A549 (cell line): ENCODE data around the gene PEX7. TPM values are rescaled to one million over a fixed set of nuclear protein-coding genes. Genes with fewer than 3 reads are reported as not detected.

Experiments
- ATAC-seq, 2 experiments: fragments of 200-7000 bp in 1 of 2; fragments of >200 bp in 1 of 2; cut with Nextera tagmentation in 1 of 2; cut with Tn5 transposase in 1 of 2; 3 replicates each; pipeline versions ENCODE4 v1.8.0 to v1.9.1; 2018 to 2020; ENCODE audit warnings: mild to moderate bottlenecking in 1 of 2, moderate library complexity in 1 of 2
- CTCF ChIA-PET: fragments of 300-600 bp; sonication (Branson Sonifier 250); formaldehyde crosslinking; extraction: SDS; loops from one replicate; lab custom pipeline; 2021; ENCODE audit warnings: antibody characterized with exemption, inconsistent platforms; lab: Yijun Ruan, JAX
- POLR2A ChIA-PET: fragments of 350-600 bp; formaldehyde crosslinking; extraction: SDS; loops from one replicate; lab custom pipeline; 2021; ENCODE audit warnings: antibody characterized with exemption, inconsistent platforms; lab: Yijun Ruan, JAX
- DNase-seq, 2 experiments: peaks; one replicate each; pipeline versions ENCODE4 v3.0.0 to v3.0.0-alpha.2; 2011 to 2016; ENCODE audit warnings: low read depth in 1 of 2, low spot score in 1 of 2
- FAIRE-seq: peaks from 2 replicates; lab custom pipeline; 2011; peaks lifted over from hg19 to GRCh38; lab: Jason Lieb, UNC
- H3K27ac ChIP-seq, 2 experiments: fragments of >200 bp; sonication (Bioruptor Twin); formaldehyde crosslinking; 3 replicates each; pipeline ENCODE4 v1.5.1; 2016 to 2017
- H3K4me1 ChIP-seq: fragments of >200 bp; sonication (Bioruptor Twin); formaldehyde crosslinking; 3 replicates; pipeline ENCODE4 v1.6.1; 2016
- H3K4me2 ChIP-seq: fragments of >200 bp; sonication (Bioruptor Twin); formaldehyde crosslinking; 3 replicates; pipeline ENCODE4 v1.6.1; 2016
- H3K4me3 ChIP-seq: fragments of >200 bp; sonication (Bioruptor Twin); formaldehyde crosslinking; 3 replicates; pipeline ENCODE4 v1.5.1; 2016
- H3K9me3 ChIP-seq: fragments of >200 bp; sonication (Bioruptor Twin); formaldehyde crosslinking; 3 replicates; pipeline ENCODE4 v1.6.1; 2016
- CBX2 ChIP-seq: fragments of 200-600 bp; sonication (generic); IDR thresholded peaks from 2 replicates; pipeline ENCODE4 v1.6.1; 2016; ENCODE audit warnings: low read depth, mild to moderate bottlenecking, borderline replicate concordance
- CBX8 ChIP-seq: fragments of 200-600 bp; sonication (generic); IDR thresholded peaks from 2 replicates; pipeline ENCODE4 v1.6.1; 2016
- CHD4 ChIP-seq: fragments of 200-600 bp; sonication (generic); IDR thresholded peaks from 2 replicates; pipeline ENCODE4 v1.6.1; 2016; ENCODE audit warnings: antibody characterized with exemption, mild to moderate bottlenecking, borderline replicate concordance
- FOSL2 ChIP-seq, 2 experiments: fragments of 450-650 bp in 1 of 2; fragments of >200 bp in 1 of 2; sonication (Bioruptor Twin) in 1 of 2; formaldehyde crosslinking; IDR thresholded peaks; 2 replicates each; pipeline versions ENCODE4 v1.5.0 to v1.6.1; 2016 to 2020; ENCODE audit warnings: mild to moderate bottlenecking in 1 of 2, moderate library complexity in 1 of 2
- HOXA7 ChIP-seq: fragments of 250-450 bp; sonication (Bioruptor Pico); IDR thresholded peaks from 2 replicates; pipeline ENCODE4 v1.5.0; 2020; ENCODE audit warnings: mild to moderate bottlenecking, moderate library complexity
- JUNB ChIP-seq: fragments of >200 bp; sonication (Bioruptor Twin); formaldehyde crosslinking; IDR thresholded peaks from 2 replicates; pipeline ENCODE4 v1.6.1; 2016
- KDM5A ChIP-seq: fragments of 200-600 bp; sonication (generic); IDR thresholded peaks from 2 replicates; pipeline ENCODE4 v1.6.1; 2016; ENCODE audit warnings: antibody characterized with exemption, mild to moderate bottlenecking
- MAFK ChIP-seq: fragments of 450-650 bp; IDR thresholded peaks from 2 replicates; pipeline ENCODE4 v1.6.1; 2014; ENCODE audit not compliant: partially characterized antibody
- RCOR1 ChIP-seq: fragments of 150-350 bp; IDR thresholded peaks from 2 replicates; pipeline ENCODE4 v1.6.1; 2014; ENCODE audit warnings: antibody characterized with exemption, low read length, low read depth
- RNF2 ChIP-seq: fragments of 200-600 bp; sonication (generic); IDR thresholded peaks from 2 replicates; pipeline ENCODE4 v1.6.1; 2016; ENCODE audit warnings: low read depth, mild to moderate bottlenecking, antibody characterized with exemption, moderate library complexity, borderline replicate concordance
- SMC3 ChIP-seq: fragments of >200 bp; sonication (Bioruptor Twin); formaldehyde crosslinking; IDR thresholded peaks from 3 replicates; pipeline ENCODE4 v1.6.1; 2018; ENCODE audit warnings: inconsistent platforms
- SREBF2 ChIP-seq: fragments of 450-650 bp; IDR thresholded peaks from 2 replicates; pipeline ENCODE4 v1.6.1; 2014; ENCODE audit warnings: mild to moderate bottlenecking, moderate library complexity
- ZFP36 ChIP-seq: fragments of 450-650 bp; IDR thresholded peaks from 2 replicates; pipeline ENCODE4 v1.6.1; 2014; ENCODE audit warnings: borderline replicate concordance; ENCODE audit not compliant: partially characterized antibody
- ZSCAN20 ChIP-seq: fragments of 250-450 bp; sonication (Bioruptor Pico); IDR thresholded peaks from 2 replicates; pipeline ENCODE4 v1.8.0; 2022; ENCODE audit warnings: mild to moderate bottlenecking, moderate library complexity
- WGBS: methylation state at CpG from one replicate; pipeline ENCODE4 v1.1.6; 2017; ENCODE audit errors: missing lambda C conversion rate; 5-methylcytosine and 5-hydroxymethylcytosine counted together
- polyA plus RNA-seq, 4 experiments: library from polyadenylated mRNA; depleted of rRNA in 3 of 4; stranded (reverse); fragments of >200 nt; fragmentation: RNase III in 1 of 4; extraction: RNeasy Plus Mini Kit Qiagen cat#74134 plus additional on column Dnase treatment in 1 of 4; gene quantifications; 2 replicates in 3 of 4; 3 replicates in 1 of 4; pipeline ENCODE4 v1.2.3, GENCODE V29; 2011 to 2017
- TF ChIP-seq, protein P1 (sequence below): fragments of 250-450 bp; sonication (Bioruptor Pico); IDR thresholded peaks from 2 replicates; pipeline ENCODE4 v1.5.0; 2020; ENCODE audit warnings: low read depth, mild to moderate bottlenecking, moderate library complexity
- TF ChIP-seq, protein P2 (sequence below): fragments of 450-650 bp; IDR thresholded peaks from 2 replicates; pipeline ENCODE4 v1.6.1; 2014; ENCODE audit warnings: antibody characterized with exemption

Gene PEX7
- polyA plus RNA-seq, 2 of the 4 experiments (the other 2 are of a cell fraction) = 6.9 to 9.6 TPM

DNA sequence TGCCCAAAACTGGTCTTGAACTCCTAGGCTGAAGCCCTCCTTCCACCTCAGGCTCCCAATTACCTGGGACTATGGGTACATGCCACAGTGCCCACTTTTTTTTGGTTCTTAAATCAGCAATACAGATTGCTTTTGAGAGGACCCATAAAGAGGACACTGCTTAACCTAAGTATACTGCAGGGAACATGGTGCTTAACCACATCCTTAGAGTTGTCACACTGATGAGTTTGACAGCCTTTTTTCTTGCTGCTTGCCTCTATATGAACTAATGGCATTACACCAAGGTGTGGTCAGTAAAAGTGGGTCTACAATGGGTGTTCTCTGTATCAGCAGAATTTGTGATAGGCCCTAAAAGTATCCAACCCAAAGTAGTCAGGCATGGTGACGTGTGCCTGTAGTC, 92.6 kb downstream of the PEX7 start:
- FAIRE-seq (no peak), DNase-seq (no peak), ATAC-seq (no peak)
- Histone ChIP-seq H3K4me2 (no peak overlapping the region), H3K4me1 (no peaks in the 10 kb centered on the region), H3K4me3 (no peak overlapping the region), H3K27ac (no peak overlapping the region), H3K9me3 (no peaks in the 10 kb centered on the region)
- WGBS = 92% methylated on average over 1 of the region's 1 CpG
- POLR2A ChIA-PET = no interaction called here
- TF ChIP-seq CHD4 (no peak), KDM5A (no peak), HOXA7 (CRISPR knock-in tag) (no peak), FOSL2 (IDR thresholded peaks at IDR 0.05) (no peak), FOSL2 (CRISPR knock-in tag; IDR thresholded peaks at IDR 0.05) (no peak), JUNB (no peak), CBX8 (no peak), MAFK (no peak), ZSCAN20 (no peak)
- TF ChIP-seq, protein P1, sequence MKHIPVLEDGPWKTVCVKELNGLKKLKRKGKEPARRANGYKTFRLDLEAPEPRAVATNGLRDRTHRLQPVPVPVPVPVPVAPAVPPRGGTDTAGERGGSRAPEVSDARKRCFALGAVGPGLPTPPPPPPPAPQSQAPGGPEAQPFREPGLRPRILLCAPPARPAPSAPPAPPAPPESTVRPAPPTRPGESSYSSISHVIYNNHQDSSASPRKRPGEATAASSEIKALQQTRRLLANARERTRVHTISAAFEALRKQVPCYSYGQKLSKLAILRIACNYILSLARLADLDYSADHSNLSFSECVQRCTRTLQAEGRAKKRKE (CRISPR knock-in tag) = no peak
- CTCF ChIA-PET = no interaction called here

DNA sequence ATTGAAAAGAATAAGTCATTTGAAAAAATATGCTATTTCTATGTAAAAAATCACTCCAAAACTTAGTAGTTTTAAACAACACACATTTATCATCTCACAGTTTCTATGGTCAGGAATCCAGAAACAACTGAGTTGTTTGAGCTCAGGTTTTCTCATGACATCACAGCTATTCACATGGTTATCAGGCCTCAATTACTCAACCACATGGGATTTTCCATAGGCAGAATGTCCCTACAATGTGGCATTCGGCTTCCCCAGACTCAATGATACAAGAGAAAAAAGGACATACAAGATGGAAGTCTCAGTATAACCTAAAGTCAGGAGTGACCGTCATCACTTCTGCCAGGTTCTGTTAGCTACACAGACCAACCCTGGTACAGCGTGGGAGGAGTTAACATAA, 96.3 kb downstream of the PEX7 start:
- POLR2A ChIA-PET = no interaction called here
- Histone ChIP-seq H3K4me2 (no peak overlapping the region), H3K27ac (no peak overlapping the region), H3K4me3 (no peak overlapping the region), H3K4me1 (no peaks in the 10 kb centered on the region), H3K9me3 (no peaks in the 10 kb centered on the region)
- CTCF ChIA-PET = interaction anchor here (1.2 to 1.8 kb wide), 2 partner anchors 9 to 352 kb away, joined by 3 to 4 read pairs; no protein-coding TSS in a partner anchor
- no peak for FAIRE-seq
- no peak for DNase-seq
- WGBS = 79% methylated on average over 3 of the region's 3 CpGs
- TF ChIP-seq, protein P2, sequence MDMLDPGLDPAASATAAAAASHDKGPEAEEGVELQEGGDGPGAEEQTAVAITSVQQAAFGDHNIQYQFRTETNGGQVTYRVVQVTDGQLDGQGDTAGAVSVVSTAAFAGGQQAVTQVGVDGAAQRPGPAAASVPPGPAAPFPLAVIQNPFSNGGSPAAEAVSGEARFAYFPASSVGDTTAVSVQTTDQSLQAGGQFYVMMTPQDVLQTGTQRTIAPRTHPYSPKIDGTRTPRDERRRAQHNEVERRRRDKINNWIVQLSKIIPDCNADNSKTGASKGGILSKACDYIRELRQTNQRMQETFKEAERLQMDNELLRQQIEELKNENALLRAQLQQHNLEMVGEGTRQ = no peak
- no peak for TF ChIP-seq CBX2
- no peak for ATAC-seq

DNA sequence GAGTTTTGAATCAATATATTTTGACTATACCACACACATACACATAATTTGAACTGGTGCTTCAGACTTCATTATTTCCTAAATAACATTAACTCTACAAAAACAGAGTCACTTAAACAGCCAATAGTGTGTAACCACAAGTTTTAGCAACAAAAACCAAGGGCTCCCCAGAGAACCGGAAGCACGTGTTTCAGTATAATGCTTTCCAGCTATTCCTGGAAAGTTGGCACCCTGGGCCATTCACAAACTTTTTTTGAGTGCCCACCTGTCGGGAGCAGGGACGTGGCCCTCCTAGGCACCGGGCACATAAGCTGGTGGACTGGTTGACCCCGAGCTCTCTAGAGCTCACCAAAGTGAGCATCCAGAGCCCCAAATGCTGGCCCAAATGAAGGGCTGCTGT, 97.8 kb downstream of the PEX7 start:
- 86% methylated on average over 6 of the region's 6 CpGs for WGBS
- no peak overlapping the region for H3K4me2 ChIP-seq
- DNase-seq (no peak), FAIRE-seq (no peak), ATAC-seq (no peak)
- H3K9me3 ChIP-seq = no peaks in the 10 kb centered on the region
- no peaks in the 10 kb centered on the region for H3K4me1 ChIP-seq
- no peak overlapping the region for H3K4me3 ChIP-seq
- H3K27ac ChIP-seq = no peak overlapping the region
- POLR2A ChIA-PET = no interaction called here
- CTCF ChIA-PET = no interaction called here
- no peak for TF ChIP-seq RCOR1
- no peak for TF ChIP-seq FOSL2 (IDR thresholded peaks at IDR 0.05)
- TF ChIP-seq FOSL2 (CRISPR knock-in tag; IDR thresholded peaks at IDR 0.05) = no peak
- TF ChIP-seq SREBF2 = no peak
- TF ChIP-seq MAFK = no peak

DNA sequence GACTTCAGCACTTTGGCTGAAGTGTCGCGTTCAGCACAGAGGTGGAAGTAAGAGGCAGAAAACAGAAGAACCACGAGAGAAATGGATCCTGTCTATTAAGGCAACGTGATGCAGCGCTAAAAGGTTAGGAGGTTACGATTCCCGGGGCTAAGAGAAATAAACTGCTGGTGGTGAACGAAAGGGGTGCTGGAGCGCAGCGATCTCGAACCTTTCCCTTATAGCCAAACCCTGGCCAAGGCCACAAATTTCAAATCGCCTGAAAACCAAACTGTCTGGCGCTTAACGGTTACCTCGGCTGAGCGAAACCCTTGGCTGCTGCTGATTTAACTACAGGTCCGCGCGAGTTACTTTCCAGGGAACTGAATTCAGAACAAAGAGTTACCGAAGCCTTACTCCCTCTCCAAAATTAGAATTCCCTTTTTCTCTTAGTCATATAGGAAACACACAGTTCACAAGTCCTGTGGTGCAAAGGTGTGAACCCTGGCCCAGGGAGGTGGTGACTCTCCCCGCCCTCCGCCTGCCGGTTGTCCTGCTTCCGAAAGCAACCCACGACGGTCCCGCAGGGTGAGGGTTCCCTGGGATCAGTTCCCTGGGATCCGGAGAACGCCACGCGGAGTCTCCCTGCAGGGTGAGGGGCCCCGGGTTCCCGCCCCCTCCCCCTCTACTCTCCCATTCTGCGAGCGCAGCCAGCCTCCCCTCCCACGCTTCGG, 98.4 kb downstream of the PEX7 start:
- Histone ChIP-seq H3K4me2 (peak overlapping the region; percentile 96), H3K27ac (peak overlapping the region; percentile 62 to 84; a peak in 5 of 6 replicates), H3K4me1 (no peaks in the 10 kb centered on the region), H3K9me3 (no peaks in the 10 kb centered on the region), H3K4me3 (peak overlapping the region; percentile 57)
- WGBS = 64% methylated on average over 27 of the region's 37 CpGs
- POLR2A ChIA-PET = no interaction called here
- peak in 1 of 2 experiments; percentile 12 for DNase-seq
- ATAC-seq = peak in 1 of 2 experiments; percentile 18; a peak in 3 of 6 replicates
- TF ChIP-seq RNF2 = no peak
- TF ChIP-seq SMC3 = no peak
- TF ChIP-seq ZFP36 = no peak
- CTCF ChIA-PET = interaction anchor here (0.6 to 1.9 kb wide), 7 partner anchors 10 to 277 kb away, joined by 3 to 6 read pairs (median 3); partner anchors contain the start of gene MAP3K5
- no peak for FAIRE-seq
